Measurements from ENCODE around the gene ATP6AP2.

Gene ATP6AP2

DNA sequence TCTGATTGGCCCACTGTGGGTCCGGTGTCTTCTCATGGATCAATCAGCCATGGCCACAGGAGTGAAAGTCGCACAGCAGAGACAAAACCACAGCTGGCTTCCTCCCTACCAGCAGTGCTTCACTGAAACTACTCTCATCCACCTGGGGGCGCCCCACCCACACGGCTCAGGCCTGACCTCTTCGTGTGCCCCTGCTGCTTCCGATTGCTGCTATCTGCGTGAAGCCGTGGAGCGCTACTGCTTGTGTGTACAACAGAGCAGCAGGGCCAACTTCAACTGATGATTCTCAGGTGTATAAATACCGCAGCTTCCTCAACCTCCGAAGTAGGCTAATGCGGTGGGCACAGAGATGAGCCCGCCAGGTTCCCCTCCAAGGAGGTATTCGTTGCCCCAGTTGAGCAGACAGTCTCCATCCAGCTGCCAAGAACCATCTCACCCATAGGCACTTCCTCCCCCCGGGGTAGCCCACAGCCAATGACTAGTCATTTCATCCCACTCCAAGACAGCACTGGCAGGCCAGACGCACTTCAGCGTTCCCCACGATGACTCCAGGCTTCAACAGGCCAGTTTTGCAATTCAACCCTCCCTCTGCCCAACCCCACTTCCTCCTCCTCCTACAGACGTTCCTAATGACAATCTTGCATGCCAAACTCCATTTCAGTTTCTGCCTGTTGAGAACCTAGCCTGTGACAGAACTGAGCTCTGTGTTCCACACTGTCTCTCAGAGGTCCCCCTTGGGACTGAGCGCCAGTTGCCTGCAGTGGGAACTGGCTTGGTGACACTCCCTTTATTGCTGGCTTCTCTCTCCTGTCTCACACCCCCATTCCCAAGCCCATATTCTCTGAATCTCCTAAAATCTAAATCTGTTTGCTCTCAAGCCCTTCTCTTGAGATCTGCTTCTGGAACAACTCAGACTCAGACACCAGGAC is 41.3 kb upstream of the ATP6AP2 start:
- TF ChIP-seq FOXP2 (optimal IDR thresholded peaks at IDR 0.05; ENCODE audit: borderline replicate concordance, extremely low read depth, extremely low read length, insufficient read depth): no peak
- no peak for TF ChIP-seq POLR2AphosphoS5 (IDR thresholded peaks at IDR 0.05; ENCODE audit: low read depth, low read length)
- no peak for TF ChIP-seq SIN3A (IDR thresholded peaks at IDR 0.05; ENCODE audit: borderline replicate concordance, insufficient read depth, low read length)
- no peak for TF ChIP-seq TAF1 (IDR thresholded peaks at IDR 0.05; ENCODE audit: borderline replicate concordance, insufficient read depth, low read length)
- TF ChIP-seq, protein P1, sequence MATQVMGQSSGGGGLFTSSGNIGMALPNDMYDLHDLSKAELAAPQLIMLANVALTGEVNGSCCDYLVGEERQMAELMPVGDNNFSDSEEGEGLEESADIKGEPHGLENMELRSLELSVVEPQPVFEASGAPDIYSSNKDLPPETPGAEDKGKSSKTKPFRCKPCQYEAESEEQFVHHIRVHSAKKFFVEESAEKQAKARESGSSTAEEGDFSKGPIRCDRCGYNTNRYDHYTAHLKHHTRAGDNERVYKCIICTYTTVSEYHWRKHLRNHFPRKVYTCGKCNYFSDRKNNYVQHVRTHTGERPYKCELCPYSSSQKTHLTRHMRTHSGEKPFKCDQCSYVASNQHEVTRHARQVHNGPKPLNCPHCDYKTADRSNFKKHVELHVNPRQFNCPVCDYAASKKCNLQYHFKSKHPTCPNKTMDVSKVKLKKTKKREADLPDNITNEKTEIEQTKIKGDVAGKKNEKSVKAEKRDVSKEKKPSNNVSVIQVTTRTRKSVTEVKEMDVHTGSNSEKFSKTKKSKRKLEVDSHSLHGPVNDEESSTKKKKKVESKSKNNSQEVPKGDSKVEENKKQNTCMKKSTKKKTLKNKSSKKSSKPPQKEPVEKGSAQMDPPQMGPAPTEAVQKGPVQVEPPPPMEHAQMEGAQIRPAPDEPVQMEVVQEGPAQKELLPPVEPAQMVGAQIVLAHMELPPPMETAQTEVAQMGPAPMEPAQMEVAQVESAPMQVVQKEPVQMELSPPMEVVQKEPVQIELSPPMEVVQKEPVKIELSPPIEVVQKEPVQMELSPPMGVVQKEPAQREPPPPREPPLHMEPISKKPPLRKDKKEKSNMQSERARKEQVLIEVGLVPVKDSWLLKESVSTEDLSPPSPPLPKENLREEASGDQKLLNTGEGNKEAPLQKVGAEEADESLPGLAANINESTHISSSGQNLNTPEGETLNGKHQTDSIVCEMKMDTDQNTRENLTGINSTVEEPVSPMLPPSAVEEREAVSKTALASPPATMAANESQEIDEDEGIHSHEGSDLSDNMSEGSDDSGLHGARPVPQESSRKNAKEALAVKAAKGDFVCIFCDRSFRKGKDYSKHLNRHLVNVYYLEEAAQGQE (IDR thresholded peaks at IDR 0.05; ENCODE audit: insufficient read depth in 1 of 2, low read depth in 2 of 2, low read length in 2 of 2): no peak

DNA sequence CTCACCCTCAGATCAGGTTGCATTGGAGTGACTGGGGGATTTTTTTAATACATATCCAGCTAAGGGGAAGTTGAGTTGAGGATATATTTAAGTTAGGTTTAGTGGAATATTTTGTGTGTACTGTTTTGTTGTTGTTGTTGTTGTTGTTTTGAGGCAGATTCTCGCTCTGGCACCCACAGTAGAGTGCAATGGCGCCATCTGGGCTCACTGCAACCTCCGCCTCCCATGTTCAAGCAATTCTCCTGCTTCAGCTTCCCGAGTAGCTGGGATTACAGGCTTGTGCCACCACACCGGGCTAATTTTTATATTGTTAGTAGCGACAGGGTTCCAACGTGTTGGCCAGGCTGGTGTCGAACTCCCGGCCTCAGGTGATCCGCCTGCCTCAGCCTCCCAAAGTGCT is 38.6 kb upstream of the ATP6AP2 start:
- TF ChIP-seq SIN3A (IDR thresholded peaks at IDR 0.05; ENCODE audit: borderline replicate concordance, insufficient read depth, low read length) (no peak), FOXP2 (optimal IDR thresholded peaks at IDR 0.05; ENCODE audit: borderline replicate concordance, extremely low read depth, extremely low read length, insufficient read depth) (no peak), TAF1 (IDR thresholded peaks at IDR 0.05; ENCODE audit: borderline replicate concordance, insufficient read depth, low read length) (no peak), POLR2AphosphoS5 (IDR thresholded peaks at IDR 0.05; ENCODE audit: low read depth, low read length) (no peak)
- TF ChIP-seq, protein P1 (IDR thresholded peaks at IDR 0.05; ENCODE audit: insufficient read depth in 1 of 2, low read depth in 2 of 2, low read length in 2 of 2): no peak

DNA sequence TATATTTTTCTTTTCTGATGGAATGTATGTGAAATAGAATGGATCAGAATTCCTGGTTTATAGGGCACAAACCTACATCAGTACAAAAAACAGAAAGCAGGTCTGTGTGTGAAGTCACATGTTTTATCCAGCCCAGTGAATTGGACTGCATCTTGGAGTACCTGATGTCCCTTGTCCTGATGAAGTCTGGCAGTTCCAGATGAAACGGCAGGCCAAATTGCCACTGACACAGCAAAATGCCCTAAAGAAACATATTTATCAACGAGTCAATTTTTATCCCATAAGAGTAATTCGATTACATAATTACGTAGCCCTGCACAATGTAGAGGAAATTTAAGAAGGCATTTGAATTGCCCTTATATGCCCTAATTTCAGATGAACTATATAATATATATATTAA is 37.8 kb upstream of the ATP6AP2 start:
- no peak for TF ChIP-seq SIN3A (IDR thresholded peaks at IDR 0.05; ENCODE audit: borderline replicate concordance, insufficient read depth, low read length)
- no peak for TF ChIP-seq POLR2AphosphoS5 (IDR thresholded peaks at IDR 0.05; ENCODE audit: low read depth, low read length)
- TF ChIP-seq, protein P1 (IDR thresholded peaks at IDR 0.05; ENCODE audit: insufficient read depth in 1 of 2, low read depth in 2 of 2, low read length in 2 of 2): no peak
- TF ChIP-seq FOXP2 (optimal IDR thresholded peaks at IDR 0.05; ENCODE audit: borderline replicate concordance, extremely low read depth, extremely low read length, insufficient read depth): no peak
- TF ChIP-seq TAF1 (IDR thresholded peaks at IDR 0.05; ENCODE audit: borderline replicate concordance, insufficient read depth, low read length): no peak

DNA sequence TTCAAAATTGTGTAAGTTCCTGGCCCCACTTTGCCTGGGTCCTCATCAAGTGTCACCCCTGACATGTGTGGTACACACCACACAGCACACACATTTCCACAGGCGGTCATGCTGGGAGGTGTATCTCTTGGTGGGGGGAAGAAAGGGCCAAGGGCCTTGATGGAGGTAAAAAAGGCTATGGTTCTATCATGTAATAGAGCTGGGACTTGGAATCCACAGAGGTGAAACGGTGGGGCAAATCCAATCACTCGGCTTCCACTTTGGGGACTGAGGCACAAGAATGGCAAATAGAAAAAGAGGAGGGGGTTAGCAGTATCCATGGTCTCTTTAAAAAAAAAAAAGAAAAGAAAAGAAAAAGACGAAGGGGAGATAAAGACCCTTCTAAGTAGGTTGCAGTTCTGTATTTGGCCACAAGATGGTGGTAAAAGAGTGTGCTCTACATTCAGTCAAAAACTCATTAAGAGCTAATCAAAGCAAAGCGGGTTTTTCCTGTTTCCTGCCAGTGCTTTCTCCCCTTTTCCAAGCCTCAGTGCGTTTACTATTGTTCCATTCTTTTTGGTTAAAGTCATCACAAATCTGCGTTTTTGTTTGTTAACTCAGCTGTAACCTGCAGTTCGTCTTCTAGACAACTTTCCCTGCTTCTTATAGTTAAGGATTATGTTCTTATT is 37.0 kb upstream of the ATP6AP2 start:
- TF ChIP-seq SIN3A (IDR thresholded peaks at IDR 0.05; ENCODE audit: borderline replicate concordance, insufficient read depth, low read length) (no peak), POLR2AphosphoS5 (IDR thresholded peaks at IDR 0.05; ENCODE audit: low read depth, low read length) (no peak), TAF1 (IDR thresholded peaks at IDR 0.05; ENCODE audit: borderline replicate concordance, insufficient read depth, low read length) (no peak), FOXP2 (optimal IDR thresholded peaks at IDR 0.05; ENCODE audit: borderline replicate concordance, extremely low read depth, extremely low read length, insufficient read depth) (no peak)
- TF ChIP-seq, protein P1 (IDR thresholded peaks at IDR 0.05; ENCODE audit: insufficient read depth in 1 of 2, low read depth in 2 of 2, low read length in 2 of 2): no peak
